ENCODE results near the gene CENPV.

Gene CENPV

DNA sequence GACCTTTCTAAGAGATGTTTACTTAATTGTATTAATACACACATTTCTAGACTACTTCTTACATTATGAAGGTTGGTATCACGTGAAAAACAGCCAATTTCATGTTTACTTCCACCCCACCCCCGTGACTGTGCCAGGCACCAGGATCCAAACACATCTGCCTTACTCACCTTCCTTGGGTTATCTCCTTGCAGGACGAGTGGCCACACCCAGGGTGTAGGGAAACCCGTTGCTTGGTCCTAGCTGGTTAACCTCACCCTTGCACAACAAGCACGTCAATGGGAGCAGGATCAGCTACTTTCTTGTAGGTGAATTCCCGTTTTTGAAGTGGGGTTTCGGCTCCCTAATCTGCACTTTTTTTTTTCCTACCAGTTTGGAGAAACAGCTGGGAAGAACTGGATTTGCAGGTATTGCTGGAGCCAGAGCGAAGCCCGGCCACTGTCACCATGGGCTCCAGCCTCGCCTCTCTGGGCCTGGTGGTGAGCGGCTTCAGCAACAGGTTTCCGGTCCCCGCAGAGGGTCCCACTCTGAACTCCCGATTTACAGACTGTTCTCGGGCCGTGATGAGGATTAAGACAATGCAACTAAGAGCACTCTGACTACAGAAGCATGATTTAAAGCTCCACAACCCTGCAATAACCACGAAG is 25.5 kb upstream of the CENPV start:
- Histone ChIP-seq H3K27ac (ENCODE audit: low read length) (no peak overlapping the region), H4K20me1 (ENCODE audit: insufficient read depth, low read length) (peaks cover 7% of the 10 kb centered on the region; the same call in 1 of the 2 replicates), H3K4me2 (ENCODE audit: low read length) (no peak overlapping the region), H2AFZ (ENCODE audit: low read depth, low read length) (no peak overlapping the region), H3K36me3 (replicated peaks; ENCODE audit: low read depth, low read length) (no peaks in the 10 kb centered on the region), H3K27me3 (ENCODE audit: low read depth, low read length) (no peaks in the 10 kb centered on the region), H3K79me2 (ENCODE audit: low read length) (peaks cover 9% of the 10 kb centered on the region), H3K4me1 (ENCODE audit: low read length) (no peaks in the 10 kb centered on the region), H3K9me3 (ENCODE audit: insufficient read depth, low read length) (no peaks in the 10 kb centered on the region), H3K9ac (ENCODE audit: low read length) (no peak overlapping the region), H3K4me3 (ENCODE audit: low read length) (no peak overlapping the region)
- TF ChIP-seq, protein P1, sequence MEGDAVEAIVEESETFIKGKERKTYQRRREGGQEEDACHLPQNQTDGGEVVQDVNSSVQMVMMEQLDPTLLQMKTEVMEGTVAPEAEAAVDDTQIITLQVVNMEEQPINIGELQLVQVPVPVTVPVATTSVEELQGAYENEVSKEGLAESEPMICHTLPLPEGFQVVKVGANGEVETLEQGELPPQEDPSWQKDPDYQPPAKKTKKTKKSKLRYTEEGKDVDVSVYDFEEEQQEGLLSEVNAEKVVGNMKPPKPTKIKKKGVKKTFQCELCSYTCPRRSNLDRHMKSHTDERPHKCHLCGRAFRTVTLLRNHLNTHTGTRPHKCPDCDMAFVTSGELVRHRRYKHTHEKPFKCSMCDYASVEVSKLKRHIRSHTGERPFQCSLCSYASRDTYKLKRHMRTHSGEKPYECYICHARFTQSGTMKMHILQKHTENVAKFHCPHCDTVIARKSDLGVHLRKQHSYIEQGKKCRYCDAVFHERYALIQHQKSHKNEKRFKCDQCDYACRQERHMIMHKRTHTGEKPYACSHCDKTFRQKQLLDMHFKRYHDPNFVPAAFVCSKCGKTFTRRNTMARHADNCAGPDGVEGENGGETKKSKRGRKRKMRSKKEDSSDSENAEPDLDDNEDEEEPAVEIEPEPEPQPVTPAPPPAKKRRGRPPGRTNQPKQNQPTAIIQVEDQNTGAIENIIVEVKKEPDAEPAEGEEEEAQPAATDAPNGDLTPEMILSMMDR (IDR thresholded peaks at IDR 0.05; ENCODE audit: low read depth, low read length), result no peak
- no peak for TF ChIP-seq EZH2phosphoT487 (IDR thresholded peaks at IDR 0.05; ENCODE audit: low read depth)

DNA sequence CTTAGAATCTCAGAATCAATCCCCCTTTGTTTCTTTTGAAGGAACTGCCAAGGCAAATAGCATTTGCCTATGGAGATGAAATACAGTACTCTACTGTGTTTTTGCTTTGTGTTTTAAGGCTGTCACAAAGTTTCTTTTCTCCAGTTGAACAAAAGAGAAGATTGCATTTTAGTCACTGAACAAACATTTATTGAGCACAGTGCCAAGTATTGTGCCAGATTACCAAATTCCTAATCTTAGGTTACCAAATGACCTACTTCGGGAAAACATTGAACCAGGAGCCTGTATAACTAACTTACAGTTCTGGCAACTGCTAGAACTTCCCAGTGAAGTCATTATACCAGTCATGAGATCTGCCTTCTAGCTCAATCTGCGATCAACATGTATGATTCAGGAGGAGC is 24.7 kb upstream of the CENPV start:
- Histone ChIP-seq H4K20me1 (ENCODE audit: insufficient read depth, low read length) (peaks cover 7% of the 10 kb centered on the region; the same call in 1 of the 2 replicates), H3K9ac (ENCODE audit: low read length) (no peak overlapping the region), H3K4me3 (ENCODE audit: low read length) (no peak overlapping the region), H3K27ac (ENCODE audit: low read length) (no peak overlapping the region), H3K9me3 (ENCODE audit: insufficient read depth, low read length) (no peaks in the 10 kb centered on the region), H3K79me2 (ENCODE audit: low read length) (peaks cover 9% of the 10 kb centered on the region), H3K4me2 (ENCODE audit: low read length) (no peak overlapping the region), H2AFZ (ENCODE audit: low read depth, low read length) (no peak overlapping the region), H3K4me1 (ENCODE audit: low read length) (no peaks in the 10 kb centered on the region), H3K27me3 (ENCODE audit: low read depth, low read length) (no peaks in the 10 kb centered on the region), H3K36me3 (replicated peaks; ENCODE audit: low read depth, low read length) (no peaks in the 10 kb centered on the region)
- TF ChIP-seq, protein P1 (IDR thresholded peaks at IDR 0.05; ENCODE audit: low read depth, low read length), result no peak
- TF ChIP-seq EZH2phosphoT487 (IDR thresholded peaks at IDR 0.05; ENCODE audit: low read depth), result no peak

DNA sequence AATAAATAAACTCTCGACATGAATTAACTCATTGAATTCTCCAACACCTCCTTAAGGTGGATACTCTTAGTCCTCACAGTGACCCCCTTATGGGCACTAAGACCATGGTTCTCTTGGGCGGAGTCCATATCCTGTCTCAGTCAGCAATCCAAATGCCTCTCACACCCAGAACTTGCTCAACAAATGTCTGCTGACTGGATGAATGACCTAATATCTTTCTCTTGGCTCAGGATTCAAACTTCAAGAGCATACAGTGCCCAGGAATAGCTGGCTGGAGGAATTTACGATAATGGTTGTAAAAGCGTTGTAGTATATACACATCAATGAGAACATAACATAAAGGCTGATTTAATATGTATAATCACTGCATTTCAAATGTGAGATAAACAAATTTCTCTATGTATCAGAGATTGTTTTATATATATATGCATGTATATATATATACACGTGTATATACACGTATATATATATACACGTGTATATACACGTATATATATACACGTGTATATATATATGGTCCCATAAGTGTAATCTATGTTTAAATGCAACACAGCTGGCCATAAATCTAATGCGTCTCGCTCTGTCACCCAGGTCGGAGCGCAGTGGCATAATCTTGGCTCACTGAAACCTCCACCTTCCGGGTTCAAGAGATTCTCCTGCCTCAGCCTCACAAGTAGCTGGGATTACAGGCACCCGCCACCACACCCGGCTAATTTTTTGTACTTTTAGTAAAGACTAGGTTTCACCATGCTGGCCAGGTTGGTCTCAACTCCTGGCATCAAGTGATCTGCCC is 21.1 kb upstream of the CENPV start:
- Histone ChIP-seq H3K4me1 (ENCODE audit: low read length) (no peaks in the 10 kb centered on the region), H3K27ac (ENCODE audit: low read length) (no peak overlapping the region), H3K27me3 (ENCODE audit: low read depth, low read length) (no peaks in the 10 kb centered on the region), H3K9me3 (ENCODE audit: insufficient read depth, low read length) (no peaks in the 10 kb centered on the region), H3K4me2 (ENCODE audit: low read length) (no peak overlapping the region), H4K20me1 (ENCODE audit: insufficient read depth, low read length) (no peaks in the 10 kb centered on the region), H2AFZ (ENCODE audit: low read depth, low read length) (no peak overlapping the region), H3K36me3 (replicated peaks; ENCODE audit: low read depth, low read length) (no peaks in the 10 kb centered on the region), H3K4me3 (ENCODE audit: low read length) (no peak overlapping the region), H3K79me2 (ENCODE audit: low read length) (no peaks in the 10 kb centered on the region), H3K9ac (ENCODE audit: low read length) (no peak overlapping the region)
- TF ChIP-seq, protein P1 (IDR thresholded peaks at IDR 0.05; ENCODE audit: low read depth, low read length), result no peak
- TF ChIP-seq EZH2phosphoT487 (IDR thresholded peaks at IDR 0.05; ENCODE audit: low read depth), result no peak

GRCh38 chr17:16371742-16372141 is 18.5 kb upstream of the CENPV start:
- Histone ChIP-seq H2AFZ (ENCODE audit: low read depth, low read length) (no peak overlapping the region), H3K79me2 (ENCODE audit: low read length) (no peaks in the 10 kb centered on the region), H4K20me1 (ENCODE audit: insufficient read depth, low read length) (no peaks in the 10 kb centered on the region)

More at GRCh38 chr17:16371742-16372141, 18.5 kb upstream of the CENPV start:
- Histone ChIP-seq H3K4me3 (ENCODE audit: low read length) (no peak overlapping the region), H3K4me2 (ENCODE audit: low read length) (no peak overlapping the region), H3K9ac (ENCODE audit: low read length) (no peak overlapping the region), H3K4me1 (ENCODE audit: low read length) (no peaks in the 10 kb centered on the region), H3K27ac (ENCODE audit: low read length) (no peak overlapping the region), H3K9me3 (ENCODE audit: insufficient read depth, low read length) (no peaks in the 10 kb centered on the region), H3K27me3 (ENCODE audit: low read depth, low read length) (no peaks in the 10 kb centered on the region), H3K36me3 (replicated peaks; ENCODE audit: low read depth, low read length) (no peaks in the 10 kb centered on the region)
- TF ChIP-seq, protein P1 (IDR thresholded peaks at IDR 0.05; ENCODE audit: low read depth, low read length), result no peak
- TF ChIP-seq EZH2phosphoT487 (IDR thresholded peaks at IDR 0.05; ENCODE audit: low read depth), result no peak
